HT1080 (cell line): Measurements from ENCODE around the gene TMEM132C. TPM values are rescaled to one million over a fixed set of nuclear protein-coding genes. Genes with fewer than 3 reads are reported as not detected.
A peak's percentile ranks its signal among the peaks of the same experiment; 100 is the strongest.

ENCODE experiments used
- DNase-seq: peaks from one replicate; pipeline ENCODE4 v3.0.0-alpha.2; 2015; ENCODE audit warnings: low read depth
- total RNA-seq: library from RNA; depleted of rRNA; stranded (reverse); fragments of >200 nt; shearing (Covaris generic); gene quantifications from 2 replicates; pipeline ENCODE4 v1.2.3, GENCODE V29; 2014

The TMEM132C gene
- total RNA-seq, 1 experiment from 2014 or later: not detected

GRCh38 chr12:128338386-128339125 is 71.6 kb downstream of the TMEM132C start:
- no peak for DNase-seq

GRCh38 chr12:128339126-128339520 is 72.2 kb downstream of the TMEM132C start:
- DNase-seq: peak; percentile 1

GRCh38 chr12:128339631-128340030 is 72.7 kb downstream of the TMEM132C start:
- DNase-seq: no peak

- DNase-seq: no peak
Measured at GRCh38 chr12:128353301-128353700, 86.3 kb downstream of the TMEM132C start.

- no peak for DNase-seq
Measured at GRCh38 chr12:128356547-128356946, 89.6 kb downstream of the TMEM132C start.

- no peak for DNase-seq
Measured at GRCh38 chr12:128361400-128361995, 94.5 kb downstream of the TMEM132C start.

GRCh38 chr12:128365032-128365431 is 98.1 kb downstream of the TMEM132C start:
- DNase-seq: no peak

- DNase-seq: no peak
Measured at GRCh38 chr12:128365651-128366231, 98.8 kb downstream of the TMEM132C start.

GRCh38 chr12:128367961-128368360 is 101.0 kb downstream of the TMEM132C start:
- no peak for DNase-seq

GRCh38 chr12:128381541-128381940 is 114.6 kb downstream of the TMEM132C start:
- no peak for DNase-seq

- no peak for DNase-seq
Measured at GRCh38 chr12:128381946-128382345, 115.0 kb downstream of the TMEM132C start.

GRCh38 chr12:128382946-128383345 is 116.0 kb downstream of the TMEM132C start:
- no peak for DNase-seq

GRCh38 chr12:128383357-128383937 is 116.5 kb downstream of the TMEM132C start:
- DNase-seq: no peak

GRCh38 chr12:128385736-128386135 is 118.8 kb downstream of the TMEM132C start:
- DNase-seq: no peak

- DNase-seq: peak; percentile 25
Measured at GRCh38 chr12:128387811-128388422, 120.9 kb downstream of the TMEM132C start.

GRCh38 chr12:128388461-128389000 is 121.6 kb downstream of the TMEM132C start:
- DNase-seq: no peak

- no peak for DNase-seq
Measured at GRCh38 chr12:128393346-128393745, 126.4 kb downstream of the TMEM132C start.

GRCh38 chr12:128394137-128394536 is 127.2 kb downstream of the TMEM132C start:
- DNase-seq: no peak

- DNase-seq: no peak
Measured at GRCh38 chr12:128399253-128399652, 132.3 kb downstream of the TMEM132C start.

GRCh38 chr12:128402486-128403243 is 135.7 kb downstream of the TMEM132C start:
- DNase-seq: no peak

- DNase-seq: no peak
Measured at GRCh38 chr12:128408669-128409068, 141.7 kb downstream of the TMEM132C start.
